ENCODE measurements around the gene ZNF283. TPM values are rescaled to one million over a fixed set of nuclear protein-coding genes. Genes with fewer than 3 reads are reported as not detected.

Gene ZNF283
- total and polyA plus RNA-seq, 9 of the 15 experiments (the other 6 are each of a cell fraction or from before 2014, with no cell fraction given): 6.0 to 19.5 (median 9.8) TPM

GRCh38 chr19:43789029-43789428 lies 38.1 kb upstream of the ZNF283 start (continued):
- TF ChIP-seq FOXP4 (CRISPR knock-in tag; IDR thresholded peaks at IDR 0.05; ENCODE audit: borderline replicate concordance) (no peak), JUN (IDR thresholded peaks at IDR 0.05; ENCODE audit: borderline replicate concordance, low read depth, low read length) (no peak), JUN (CRISPR knock-in tag; IDR thresholded peaks at IDR 0.05; ENCODE audit: borderline replicate concordance) (no peak), ZC3H8 (IDR thresholded peaks at IDR 0.05) (no peak), ZNF23 (CRISPR knock-in tag; IDR thresholded peaks at IDR 0.05) (no peak), NRF1 (conservative IDR thresholded peaks at IDR 0.05 in 1 of 2, IDR thresholded peaks at IDR 0.05 in 1 of 2) (no peak), TRIM24 (IDR thresholded peaks at IDR 0.05) (no peak), ADNP (tag; IDR thresholded peaks at IDR 0.05) (no peak), ETV6 (IDR thresholded peaks at IDR 0.05; ENCODE audit: borderline replicate concordance in 1 of 2, low read depth in 2 of 2, low read length in 1 of 2) (no peak), ETV6 (CRISPR knock-in tag; IDR thresholded peaks at IDR 0.05; ENCODE audit: borderline replicate concordance) (no peak), RB1 (IDR thresholded peaks at IDR 0.05; ENCODE audit: low read depth) (no peak), SFPQ (IDR thresholded peaks at IDR 0.05; ENCODE audit: low read depth, low read length) (no peak), ARID2 (IDR thresholded peaks at IDR 0.05) (no peak), RBFOX2 (IDR thresholded peaks at IDR 0.05; ENCODE audit: low read depth, low read length) (no peak), ZNF184 (CRISPR knock-in tag; IDR thresholded peaks at IDR 0.05) (no peak), TEAD4 (IDR thresholded peaks at IDR 0.05; ENCODE audit: low read length) (no peak), TEAD4 (CRISPR knock-in tag; IDR thresholded peaks at IDR 0.05; ENCODE audit: borderline replicate concordance) (no peak), ZNF518B (CRISPR knock-in tag; IDR thresholded peaks at IDR 0.05) (no peak), ZBTB7A (IDR thresholded peaks at IDR 0.05; ENCODE audit: borderline replicate concordance, control insufficient read depth, low read depth, low read length) (no peak), CEBPG (CRISPR knock-in tag; IDR thresholded peaks at IDR 0.05) (no peak), CEBPG (tag; conservative IDR thresholded peaks at IDR 0.05 in 1 of 2, IDR thresholded peaks at IDR 0.05 in 1 of 2) (no peak)

Measured in K562 (cell line).